Dedifferentiated amniotic fluid mesenchymal stem cell (primary cell): ENCODE data around the gene MEN1.

Experiments used
- DNase-seq: peaks from one replicate; pipeline ENCODE4 v3.0.0-alpha.2; 2016; ENCODE audit errors: extremely low spot score

The MEN1 gene

DNA sequence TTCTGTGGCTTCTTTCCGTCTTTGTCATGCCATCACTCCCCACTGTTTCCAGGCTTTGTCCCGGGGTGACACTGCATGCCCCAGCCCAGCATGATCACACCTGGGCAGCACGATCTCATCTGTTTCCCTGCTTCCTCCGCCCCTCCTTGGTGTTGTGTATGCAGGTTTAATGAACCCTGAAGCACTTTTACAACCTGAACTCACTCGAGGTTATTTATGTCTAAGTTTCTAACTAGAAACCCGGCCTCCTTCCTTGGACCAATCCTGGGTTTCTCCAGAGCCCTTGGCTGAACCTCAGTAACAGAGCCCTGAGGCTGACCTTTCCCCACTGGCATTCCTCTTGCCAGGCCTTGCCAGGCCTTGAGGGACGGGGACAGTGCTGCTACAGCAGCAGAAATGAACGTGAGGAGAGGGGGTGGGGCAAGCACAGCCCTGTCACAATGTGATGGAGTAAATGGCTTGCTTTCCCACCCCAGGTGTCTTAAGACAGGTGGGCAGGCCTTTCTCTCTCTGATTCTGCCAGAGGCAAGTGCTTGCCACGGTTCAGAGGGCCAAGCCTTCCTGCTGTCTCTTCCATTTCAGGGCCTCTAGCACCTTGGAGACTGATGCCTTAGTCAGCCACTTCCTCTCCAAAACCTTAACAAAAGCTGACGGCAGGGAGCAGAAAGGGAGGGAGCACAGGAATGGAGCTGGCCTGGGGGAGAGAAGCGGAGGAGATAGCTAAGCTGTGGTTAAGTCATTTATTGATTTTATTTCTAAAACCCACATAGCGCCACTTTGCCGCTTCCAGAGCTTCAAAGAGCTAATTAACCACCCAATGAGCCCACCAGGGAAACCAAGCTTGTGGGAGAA is 47.5 kb downstream of the MEN1 start:
- no peak for DNase-seq

DNA sequence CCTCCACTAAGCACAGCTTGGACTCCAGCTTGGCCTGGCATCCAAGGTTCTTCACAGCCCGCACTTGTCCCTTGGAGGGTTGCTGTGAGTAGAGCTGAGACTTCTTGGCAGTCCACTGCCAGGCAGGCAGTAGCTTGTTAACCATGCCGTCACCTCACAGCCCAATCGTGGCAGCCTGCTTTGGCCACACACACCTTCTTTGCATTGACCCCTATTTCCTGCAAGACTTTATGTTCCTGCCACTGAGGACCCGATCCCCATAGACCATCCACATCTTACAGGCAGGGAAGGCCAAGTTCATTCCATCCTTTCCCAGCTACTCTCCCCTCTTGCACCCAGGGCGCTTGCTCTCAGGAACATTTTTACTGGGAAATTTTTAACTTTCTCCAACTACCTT is 48.1 kb downstream of the MEN1 start:
- no peak for DNase-seq

DNA sequence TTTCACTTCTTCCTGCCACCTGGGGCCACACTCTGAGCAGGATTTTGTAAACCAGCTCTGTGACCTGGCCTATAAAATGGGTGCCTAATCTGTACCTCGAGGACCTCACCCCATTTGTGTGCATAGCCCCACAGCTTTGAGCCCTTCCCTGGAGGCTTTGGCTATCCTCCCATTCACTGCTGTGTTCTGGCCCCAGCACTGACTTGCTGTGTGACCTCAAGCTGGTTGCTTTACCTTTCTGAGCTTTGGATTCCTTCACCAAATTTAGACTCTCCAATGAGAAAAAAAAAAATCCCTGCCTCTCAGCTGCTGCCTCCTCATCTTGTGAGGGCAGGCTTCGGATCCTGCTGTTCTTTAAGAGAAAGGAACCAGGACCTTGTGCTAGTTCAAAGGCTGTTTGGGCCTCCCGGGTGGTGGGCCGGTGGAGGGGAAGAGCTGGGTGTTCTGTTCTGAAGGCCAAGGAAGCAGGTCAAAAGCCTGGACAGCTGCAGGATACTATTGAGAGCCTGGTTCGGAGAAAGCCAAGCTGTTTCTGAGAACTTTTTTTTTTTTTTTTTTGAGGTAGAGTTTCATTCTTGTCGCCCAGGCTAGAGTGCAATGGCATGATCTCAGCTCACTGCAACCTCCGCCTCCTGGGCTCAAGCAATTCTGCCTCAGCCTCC is 49.5 kb downstream of the MEN1 start:
- DNase-seq, result no peak

DNA sequence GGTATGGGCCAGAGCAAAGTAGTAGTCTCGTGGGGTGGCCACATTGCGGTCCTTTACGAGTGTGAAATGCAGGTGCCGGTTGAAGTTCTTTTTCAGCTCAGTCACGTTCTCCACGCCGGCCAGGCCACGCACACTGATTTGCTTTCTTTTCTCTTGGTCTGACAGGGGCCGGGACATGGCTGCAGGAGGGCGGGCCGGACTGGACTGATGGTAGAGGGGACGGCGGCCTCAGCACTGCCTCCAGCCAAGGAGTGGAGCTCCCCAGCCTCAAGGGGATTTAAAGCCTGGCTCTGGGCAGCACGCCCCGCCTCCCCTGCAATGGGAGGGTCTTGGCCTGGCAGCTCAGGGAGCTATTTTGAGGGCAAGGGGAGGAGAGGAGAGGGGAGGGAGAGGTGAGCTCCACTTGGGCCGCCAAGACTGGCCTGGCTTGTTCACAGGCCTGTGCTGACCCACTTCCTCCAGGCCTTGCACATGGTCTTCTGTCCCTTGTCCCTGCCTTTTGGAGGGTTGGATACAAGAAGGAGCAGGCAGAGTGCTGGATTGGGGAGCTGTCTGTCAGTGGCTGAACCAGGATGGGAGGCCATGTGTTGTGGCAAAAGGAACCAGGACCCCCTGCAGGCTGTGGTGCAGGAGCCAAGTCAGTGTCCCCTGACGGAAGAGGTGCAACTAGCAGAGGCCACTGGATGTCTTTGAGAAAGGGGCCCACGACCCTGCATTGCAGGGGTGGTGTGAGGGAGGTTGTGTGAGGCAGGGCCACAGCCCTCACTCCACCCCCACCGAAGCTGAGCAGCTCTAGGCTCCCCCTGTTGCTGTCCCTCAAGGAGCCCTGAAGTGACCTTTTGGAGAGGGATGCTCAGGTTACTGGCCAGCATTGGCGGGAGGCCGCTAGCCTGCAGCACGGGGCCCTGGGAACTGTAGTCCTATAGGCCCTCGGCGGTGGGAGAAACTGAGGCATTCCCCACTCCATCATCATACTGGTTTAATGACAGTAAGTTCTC is 50.3 kb downstream of the MEN1 start, which contains the start of gene PYGM:
Gene PYGM (minus strand): TSS at position 253 of the 998 bp plus-strand sequence. CDS start 76 bp downstream, at position 177.
- no peak for DNase-seq

DNA sequence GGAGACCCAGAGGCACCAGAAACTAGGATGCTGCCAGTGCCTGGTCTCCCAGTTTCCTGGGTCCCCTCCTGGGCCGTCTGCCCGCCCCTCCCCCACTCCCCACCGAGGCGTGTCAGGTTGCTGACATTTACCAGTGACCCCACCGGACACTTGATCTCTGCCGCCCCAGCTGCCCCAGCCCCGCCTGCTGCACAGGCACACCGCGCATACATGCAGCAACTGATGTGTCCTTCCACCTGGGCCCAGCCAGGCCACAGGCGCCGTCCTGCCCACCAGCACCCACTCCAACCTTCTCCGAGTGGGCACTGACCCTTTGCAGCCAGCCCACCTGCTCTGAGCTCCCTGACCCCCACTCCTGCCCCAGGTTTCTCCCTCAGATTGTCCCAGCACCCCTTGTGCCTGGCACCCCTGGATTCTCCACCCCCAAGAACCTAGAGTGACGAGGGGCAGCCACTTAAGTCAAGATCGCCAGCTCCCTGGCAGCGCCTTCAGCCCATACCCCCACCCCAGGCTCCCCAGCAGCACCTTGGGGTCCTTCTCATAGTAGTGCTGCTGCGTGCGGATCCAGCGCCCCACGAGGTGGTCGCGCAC is 51.1 kb downstream of the MEN1 start:
- DNase-seq, result no peak

DNA sequence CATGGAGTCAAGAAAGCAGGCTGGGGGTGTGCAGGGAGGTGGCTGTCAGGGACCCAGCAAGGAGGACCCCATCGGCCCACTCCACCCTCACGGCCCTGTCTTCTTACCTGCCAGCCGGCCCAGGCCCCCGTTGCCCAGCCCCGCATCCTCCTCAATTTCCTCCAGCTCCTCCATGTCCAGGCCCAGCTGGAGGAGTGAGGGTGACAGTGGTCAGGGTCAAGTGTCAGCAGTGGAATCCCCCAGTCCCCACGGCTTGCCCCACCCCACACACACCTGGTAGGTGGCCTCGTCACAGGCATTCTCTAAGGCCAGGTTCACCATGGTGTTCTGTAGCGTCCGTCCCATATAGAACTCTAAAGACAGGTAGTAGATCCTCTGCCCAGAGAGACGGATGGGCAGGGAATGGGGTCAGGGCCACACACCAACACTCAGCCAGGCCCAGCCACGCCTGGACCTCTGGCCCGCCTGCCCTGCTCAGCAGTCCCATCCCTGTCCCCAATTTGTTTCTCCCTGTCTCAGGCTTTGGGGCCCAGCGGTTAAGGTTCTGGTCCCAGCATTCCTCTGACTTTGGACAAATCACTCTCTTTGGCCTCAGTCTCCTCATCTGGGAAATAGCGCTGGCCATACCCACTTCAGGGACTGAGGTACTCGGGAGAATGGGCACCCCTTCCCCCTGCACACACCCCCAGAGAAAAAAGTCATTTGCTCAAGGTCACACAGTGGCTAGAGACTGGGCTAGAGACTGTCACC is 51.8 kb downstream of the MEN1 start:
- no peak for DNase-seq

DNA sequence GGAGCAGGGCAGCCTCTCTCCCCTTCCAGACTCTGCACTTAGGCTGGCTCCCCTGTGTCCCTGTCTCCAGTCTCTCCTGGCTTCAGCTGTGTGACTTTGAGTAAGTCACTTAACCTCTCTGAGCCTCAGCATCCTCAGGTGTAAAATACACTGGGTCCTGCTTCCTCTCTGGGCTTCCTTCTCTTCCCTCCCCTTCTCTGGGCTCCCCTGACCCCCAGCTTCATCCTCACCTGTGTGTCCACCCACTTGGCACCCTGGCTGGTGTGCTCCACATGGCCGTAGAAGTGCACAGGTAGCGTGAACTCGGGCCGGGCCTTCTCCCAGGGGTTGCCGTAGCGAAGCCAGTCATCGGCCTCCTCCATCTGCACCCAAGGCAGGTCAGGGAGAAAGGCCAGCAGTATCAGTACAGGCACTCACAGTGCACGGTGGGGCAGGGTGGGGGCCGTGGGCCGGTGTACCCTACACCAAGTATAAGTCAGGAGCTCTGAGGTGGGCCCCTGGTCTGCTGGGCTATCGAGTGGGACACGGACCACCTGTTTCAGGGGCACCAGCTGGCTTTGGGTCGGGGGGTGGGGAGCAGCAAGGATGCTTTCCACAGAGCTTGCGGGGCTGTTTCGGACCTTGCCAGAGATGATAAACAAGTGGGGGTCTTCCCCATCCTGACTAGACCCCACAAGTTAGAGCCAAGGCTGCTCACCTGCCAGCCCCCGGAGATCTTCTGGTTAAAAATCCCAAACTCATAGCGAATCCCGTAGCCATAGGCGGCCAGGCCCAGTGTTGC is 52.6 kb downstream of the MEN1 start:
- no peak for DNase-seq

DNA sequence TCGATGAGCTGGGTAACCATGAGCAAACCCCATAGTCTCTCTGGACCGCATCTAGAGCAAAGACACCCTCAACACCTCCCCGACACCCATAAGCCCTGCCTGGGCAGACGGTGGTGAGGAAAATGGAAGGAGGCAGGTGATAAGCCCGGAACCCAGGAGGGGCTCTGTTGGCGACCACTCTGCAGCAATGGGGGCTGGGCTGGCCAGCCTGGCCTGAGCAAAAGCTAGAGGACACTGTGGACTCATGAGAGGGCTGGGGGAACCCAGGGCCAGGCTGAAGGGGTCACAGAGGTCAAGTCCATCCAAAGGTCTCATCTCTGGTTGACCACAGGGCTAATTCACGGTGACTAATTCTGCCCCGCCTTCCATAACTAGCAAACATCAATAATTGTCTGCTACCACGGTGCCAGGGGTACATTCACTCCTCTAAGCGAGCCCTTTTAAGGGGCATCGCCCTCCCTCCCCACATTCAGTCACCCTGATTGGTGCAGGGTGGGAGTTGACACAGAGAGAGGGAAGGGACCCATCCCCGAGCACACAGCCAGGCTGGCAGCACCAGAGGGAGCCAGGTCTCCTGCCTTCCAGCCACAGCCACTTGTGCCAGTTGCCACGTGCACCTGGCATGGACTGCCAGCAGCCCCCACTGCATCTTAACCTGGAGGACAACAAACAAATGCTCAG is 54.5 kb downstream of the MEN1 start:
- no peak for DNase-seq

DNA sequence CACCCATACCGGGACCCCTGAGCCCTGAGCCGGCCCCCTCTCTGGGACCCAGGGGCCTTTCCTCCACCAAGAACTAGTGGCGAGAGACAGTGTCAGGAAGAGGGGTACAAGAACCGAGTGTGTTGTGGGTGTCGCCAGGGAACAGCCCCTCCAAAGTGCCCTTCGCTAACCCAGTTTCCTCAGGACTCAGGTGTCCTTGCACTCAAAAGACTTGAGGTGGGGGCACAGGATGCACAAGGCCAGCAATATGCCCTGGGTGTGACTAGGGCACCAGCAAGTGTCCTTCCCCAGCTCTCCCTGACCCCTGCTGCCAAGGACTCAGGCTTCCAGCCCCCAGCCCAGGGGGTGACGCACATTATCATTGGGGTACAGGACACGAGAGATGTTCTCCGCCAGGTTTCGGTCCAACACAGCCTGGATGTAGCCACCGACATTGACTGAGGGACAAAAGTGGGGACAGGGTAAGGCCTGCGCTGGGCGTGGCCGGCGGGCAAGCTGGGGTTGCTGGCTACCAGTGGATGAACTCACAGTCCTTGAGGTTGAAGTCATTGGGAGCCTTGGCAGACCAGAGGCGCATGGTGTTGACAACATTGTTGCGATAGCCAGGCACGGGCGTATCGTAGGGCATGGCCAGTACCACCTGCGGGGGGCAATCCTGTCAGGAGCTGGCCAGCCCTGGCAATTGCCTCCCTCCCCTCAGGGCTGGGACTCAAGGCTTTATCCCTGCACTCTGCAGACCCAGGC is 55.3 kb downstream of the MEN1 start:
- no peak for DNase-seq

DNA sequence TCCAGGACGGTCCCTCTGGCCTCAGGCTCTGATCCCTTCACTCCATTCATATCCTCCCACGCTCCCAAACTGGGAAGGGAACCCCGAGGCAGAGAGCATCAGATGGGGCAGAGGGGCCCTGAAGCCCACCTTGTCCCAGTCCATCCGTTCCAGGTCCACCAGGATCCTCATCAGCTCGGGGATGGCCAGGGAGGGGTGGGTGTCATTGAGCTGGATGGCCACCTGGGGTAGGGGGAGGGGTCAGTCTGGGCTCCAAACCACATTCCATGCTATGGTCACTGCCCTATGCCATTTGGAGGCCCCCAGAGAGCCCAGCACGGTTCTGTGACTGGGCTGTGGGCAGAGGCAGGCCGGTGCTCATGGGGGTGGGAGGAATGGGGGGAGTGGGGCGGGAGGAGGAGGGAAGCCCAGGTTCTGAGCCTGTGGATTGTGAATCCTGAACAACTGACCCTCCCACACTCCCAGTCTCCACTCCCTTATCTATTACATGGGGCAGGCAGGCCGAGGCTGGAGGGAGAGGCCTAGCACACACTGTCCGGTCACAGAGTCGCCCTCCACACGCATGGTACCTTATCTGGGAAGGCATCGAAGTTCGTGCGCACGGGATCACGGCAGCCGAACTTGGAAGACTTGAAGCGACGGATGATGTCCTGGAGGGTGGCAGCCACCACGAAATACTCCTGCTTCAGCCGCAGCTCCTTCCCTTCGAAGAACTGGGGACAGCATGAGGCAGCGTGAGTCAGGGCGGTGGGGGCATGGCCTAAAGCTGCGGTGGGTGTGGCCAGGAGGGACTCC is 56.0 kb downstream of the MEN1 start:
- DNase-seq, result no peak
